ENCODE measurements around the gene ADCY5.

The ADCY5 gene

DNA sequence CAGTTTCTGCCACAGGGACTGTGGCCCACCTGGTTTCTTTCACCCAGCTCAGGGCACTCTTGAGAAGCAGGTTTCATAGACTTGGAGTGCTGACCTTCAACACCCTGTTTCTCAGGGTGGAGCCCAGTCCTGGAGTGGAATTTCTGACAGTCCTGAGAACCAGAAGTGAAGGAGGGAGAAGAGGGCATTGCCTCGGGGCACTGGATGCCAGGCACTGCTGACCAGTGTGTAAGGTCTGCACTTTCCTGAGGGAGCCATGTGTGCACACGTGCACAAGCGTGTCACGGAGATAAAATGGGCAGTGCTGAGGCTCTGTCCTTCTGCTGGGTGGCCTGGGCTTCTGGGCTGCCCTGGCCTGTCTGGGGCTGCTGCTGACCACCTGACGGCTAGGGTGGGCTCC is 128.7 kb downstream of the ADCY5 start:
- no peak for DNase-seq

DNA sequence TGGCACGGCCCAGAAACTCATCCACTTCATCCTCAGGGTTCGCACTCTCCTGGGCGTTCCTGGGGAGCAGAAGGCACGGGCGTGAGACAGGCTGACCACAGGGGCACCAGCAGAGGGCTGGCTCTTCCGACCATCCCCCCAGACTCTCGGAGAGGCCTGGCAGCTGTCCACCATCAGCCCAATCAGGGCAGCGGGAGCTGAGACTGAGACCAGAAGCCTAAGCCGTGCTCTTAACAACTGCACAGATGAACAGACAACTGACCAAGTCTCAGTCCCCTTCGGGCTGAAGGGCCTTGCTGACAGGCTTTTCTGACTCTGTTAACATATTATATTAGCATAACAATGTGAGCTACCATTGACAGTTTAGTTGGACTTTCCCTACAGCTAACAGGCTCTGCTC is 129.1 kb downstream of the ADCY5 start:
- no peak for DNase-seq

DNA sequence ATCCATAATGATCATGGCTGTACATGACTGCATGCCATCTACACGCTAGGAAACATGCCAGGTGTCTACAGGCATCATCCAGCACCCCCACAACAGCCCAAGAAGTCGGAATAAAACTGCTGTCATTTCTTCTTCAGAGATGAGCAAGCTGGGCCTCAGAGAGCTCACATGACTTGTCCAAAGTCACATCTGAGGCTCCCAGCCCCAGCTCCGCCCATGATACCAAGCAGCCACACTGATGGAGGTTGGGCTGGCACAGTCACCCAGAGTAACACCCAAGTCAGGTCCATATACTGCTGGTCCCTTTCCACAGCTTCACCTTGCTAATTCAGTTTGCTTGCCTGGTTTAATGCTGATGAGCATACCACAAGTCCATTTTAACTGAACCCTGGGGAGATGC is 130.5 kb downstream of the ADCY5 start:
- no peak for DNase-seq

DNA sequence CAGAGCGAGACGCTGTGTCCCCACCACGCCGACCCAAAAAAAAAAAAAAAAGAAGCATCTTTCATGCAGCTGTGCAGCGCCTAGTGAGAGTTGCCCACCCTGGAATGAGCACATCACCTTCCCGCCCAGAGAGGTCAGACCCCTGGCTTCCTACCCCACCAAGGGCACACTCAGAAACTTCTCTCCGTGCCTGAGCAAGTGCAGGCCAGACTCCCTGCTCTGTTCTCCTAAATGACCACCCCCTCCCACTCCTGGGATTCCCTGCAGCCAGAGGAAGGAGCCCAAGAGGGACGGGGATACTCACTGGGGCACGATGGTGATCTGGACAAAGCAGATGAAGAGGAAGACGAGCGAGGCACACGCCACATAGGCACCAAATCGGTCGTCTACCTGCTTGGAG is 131.2 kb downstream of the ADCY5 start:
- DNase-seq = no peak

DNA sequence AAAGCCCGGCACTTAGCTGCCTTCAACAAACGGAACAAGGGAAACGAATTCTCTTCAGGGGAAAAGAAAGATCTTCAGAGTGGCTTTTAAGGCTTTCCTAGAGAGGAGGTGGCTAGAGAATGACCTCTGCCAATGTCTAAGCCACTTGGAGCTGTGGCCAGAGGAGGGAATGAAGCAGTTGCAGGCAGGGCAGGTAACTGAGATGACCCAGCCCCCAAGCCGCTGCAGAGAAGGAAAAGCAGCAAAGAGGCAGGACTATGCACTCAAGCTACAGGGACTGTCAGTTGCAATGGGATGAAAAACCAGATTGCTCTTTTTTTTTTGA is 133.7 kb downstream of the ADCY5 start:
- no peak for DNase-seq

DNA sequence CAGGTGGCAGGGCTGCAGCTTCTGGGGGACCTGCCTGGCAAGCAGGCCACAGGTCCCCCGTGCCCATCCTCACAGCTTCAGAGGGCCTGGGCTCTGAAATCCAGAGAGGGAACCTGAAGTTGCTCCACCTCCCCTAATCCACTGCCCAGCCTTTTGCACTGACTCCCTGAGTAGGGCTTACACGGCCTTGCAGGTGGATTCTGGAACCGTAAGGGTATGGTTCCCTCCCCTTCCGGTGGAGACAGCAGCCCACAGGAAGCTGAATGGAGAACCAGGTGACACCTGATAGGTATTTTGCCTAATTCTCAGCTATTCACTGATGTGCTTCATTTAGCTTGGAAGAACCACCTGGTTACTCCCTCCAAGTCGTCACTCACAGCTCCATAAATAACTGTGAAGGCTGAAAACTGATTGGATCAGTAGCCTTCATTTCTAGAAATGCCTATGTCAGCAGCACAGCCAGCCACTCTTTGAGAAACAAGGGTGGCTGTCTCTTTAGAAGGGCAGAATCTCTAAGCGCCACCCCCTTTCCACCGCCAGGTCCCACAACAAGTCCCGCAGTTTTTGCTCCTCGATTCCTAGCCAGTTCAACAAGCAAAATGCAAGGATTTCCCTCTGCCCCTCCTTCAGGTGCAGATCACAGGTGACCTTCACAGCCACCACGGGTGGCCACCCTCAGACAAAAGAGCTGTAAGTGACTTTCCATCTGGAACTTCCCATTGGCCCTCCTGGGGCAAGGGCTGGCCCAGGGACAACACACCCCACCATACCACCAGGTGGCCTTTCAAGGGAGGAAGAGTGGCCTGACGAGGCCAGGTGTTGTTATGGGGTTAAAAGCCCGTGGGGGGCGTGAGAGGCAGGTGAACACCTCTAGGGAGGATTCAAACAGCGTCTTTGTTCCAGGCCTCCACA is 134.3 kb downstream of the ADCY5 start:
- DNase-seq = no peak

DNA sequence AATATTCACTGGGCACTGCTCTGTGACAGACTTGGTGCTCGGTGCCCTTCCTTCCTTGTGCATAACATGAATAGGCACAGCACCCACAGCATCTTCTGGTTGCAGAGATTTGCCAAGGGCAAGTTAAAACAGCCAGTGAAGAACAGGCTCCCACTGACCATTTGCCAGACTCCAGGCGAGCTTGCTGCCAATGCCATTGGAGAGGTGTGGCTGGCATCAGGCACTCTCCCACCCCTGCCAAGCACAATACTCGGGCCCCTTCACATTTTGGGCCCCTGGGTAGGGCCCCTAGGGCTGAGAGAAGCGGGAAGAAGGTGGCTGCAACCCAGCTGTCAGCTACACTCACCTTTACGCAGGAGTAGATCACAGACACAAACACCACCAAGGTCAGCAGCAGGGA is 135.0 kb downstream of the ADCY5 start:
- no peak for DNase-seq

DNA sequence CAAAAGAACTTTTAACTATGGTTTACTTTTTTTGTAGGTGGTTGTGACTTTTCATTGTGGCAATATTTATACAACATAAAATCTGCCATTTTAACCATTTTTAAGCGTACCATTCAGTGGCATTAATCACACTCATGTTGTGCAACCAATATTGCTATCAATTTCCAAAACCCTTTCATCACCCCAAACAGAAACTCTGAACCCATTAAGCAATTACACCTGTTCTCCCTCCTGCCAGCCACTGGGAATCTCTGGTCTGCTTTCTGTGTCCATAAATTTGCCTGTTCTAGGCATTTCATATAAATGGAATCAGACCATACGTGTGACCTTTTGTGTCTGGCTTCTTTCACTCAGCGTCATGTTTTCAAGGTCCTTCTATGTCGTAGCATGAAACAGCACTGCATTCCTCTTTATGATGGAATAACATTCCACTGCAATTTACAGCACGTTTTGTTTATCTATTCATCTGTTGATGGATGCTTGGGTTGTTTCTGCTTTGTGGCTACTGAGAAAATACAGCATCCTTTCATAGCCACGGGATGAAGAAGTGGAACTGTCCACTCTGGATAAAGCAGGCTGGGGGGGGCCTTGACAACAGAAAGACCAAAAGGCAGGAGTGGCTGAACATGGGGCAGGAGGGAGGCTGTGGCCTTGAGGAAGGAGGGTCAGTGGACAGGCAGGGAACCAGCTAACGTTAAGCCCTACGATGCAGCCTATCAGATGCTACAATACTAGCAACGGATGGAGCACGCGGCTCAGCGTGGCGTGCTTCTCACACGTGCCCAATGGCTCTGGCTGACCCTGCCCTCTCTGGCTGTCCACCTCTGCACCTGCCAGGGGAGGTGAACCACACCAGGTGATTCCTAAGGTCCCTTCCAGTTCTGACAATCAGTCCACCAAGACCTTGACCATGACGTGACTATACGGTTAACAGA is 136.3 kb downstream of the ADCY5 start:
- no peak for DNase-seq

DNA sequence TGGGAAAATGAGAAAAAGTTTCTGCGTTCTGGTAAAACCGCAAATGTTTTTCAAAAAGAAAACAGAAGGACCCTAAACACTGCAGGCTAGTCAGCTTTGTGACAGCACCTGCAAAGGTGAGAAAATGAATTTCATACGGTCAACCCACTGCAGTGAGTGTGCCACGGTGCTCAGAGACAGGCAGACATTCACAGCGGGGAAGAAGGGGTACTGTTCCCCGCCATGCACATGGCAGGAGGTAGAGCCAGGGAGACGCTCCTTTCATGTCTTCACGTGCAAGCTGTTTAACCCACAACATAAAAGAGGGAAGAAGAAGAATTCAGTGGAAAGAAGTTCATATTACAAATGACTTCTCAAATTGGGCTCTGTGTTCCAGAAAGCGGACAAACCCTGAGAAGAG is 137.7 kb downstream of the ADCY5 start:
- no peak for DNase-seq

DNA sequence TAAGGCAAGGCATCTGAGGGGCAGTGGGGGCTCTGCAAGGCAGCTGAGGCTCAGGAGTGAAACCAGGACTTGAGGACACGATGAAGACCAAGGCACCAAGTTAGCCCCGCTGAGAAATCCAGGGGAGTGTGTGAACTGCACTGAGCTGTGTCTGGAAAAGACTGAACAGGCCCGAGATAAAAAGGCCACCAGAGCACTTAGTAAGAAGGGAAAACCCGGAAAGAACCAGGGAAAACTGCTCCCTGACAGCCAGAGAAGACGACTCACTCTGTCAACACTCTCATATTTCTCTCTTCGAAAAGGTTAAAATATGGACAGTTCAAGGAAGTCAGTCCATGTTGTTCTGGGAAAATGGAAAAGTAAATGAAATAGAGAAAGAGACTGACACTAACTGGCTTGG is 138.1 kb downstream of the ADCY5 start:
- no peak for DNase-seq

DNA sequence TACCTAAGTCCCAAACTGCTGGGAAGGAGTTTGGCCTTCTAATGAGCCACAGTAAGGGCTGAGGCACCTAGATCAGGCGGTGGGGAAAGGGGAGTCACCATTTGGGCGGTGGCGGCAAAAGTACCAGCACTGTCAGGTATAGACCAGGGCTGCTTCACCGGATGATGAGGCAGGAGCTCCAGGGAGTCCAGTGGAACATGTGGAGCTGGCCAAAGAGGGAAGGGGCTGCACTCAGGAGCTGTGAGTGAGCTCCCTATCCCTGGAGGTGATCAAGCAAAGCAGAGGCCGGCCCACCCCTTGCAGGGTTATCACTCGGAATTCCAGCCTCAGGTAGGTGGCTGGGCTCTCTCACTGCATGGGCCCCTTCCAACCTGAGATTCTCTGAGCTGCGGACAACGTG is 138.7 kb downstream of the ADCY5 start:
- no peak for DNase-seq

DNA sequence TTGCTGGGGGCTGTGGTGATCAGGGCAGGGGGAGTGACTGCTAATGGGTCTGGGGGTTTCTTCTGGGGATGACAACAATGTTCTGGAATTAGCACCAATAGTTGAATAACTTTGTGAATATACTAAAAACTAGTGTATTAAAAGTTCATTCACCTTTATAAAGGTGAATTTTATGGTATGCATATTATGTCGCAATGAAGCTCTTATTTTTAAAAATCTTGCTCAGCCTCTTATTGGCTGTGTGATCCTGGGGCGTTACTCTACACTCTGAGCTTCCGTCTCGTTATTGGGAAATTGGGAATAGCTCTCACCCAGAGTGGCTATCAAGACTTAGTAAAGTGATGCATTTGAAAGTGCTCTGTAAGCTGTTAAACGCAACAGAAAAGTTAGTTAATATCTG is 141.8 kb downstream of the ADCY5 start:
- no peak for DNase-seq

DNA sequence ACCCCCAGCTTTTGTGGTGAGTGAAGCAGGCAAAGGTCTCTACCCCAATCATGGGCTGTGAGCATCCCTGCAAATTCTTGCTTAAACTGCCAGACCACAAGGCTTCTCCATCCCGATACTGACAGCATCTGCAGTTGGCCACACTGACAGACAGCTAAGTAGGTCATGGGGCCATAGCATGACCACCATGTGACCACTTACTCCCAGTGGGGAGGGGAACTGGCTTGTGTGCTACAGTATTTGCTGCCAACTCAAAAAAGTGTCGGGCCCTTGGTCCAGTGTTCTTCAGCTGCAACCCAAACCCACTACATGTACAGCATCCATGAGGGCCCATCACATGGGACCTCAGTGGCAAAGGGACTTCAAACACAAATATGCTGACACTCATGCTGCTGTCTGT is 143.7 kb downstream of the ADCY5 start:
- DNase-seq = no peak

DNA sequence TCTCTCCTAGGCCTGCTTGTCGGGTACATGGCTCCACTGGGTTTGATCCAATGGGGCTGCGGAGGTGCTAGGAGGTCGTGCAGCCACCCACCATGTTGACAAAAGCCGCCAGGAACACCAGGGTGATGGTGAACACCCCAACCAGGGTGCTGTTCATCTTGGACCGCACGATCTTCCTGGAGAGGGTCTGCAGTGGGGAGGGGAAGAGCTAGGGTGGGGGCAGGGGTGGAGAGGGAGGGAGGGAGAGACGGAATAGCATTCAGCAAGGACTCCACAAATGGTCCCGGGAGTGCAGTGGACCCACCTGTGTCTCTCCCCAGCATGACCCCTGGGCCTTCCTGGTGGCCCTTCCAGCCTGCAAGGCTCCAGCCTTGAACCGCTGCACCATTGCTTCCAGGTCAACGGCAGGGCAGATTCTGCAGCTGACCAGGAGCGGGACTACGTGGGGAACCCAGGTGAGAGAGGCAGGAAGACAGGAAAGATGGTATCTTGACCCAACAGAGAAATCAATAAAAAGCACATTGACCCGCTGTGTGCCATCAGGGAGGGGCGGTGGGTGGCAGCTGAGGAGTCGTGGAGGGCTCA is 144.8 kb downstream of the ADCY5 start:
- DNase-seq = no peak

DNA sequence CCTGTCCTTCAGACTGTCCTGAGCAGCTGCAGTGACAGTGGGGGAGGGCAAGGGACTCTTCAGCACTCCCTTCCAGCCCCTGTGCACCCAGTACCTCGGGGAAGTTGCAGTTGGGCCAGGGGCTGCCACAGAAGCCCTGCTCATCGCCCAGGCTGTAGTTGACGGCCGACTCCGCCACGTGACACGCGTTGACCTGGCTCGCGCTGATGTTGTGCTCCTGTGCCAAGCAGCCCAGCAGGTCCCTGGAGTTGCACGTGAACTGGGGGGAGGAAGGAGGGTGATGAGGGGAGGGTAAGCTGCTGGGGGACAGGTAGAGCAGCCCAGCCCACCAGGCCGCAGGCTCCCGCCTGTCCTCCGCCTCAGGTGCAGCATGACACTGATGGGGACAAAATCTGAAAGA is 145.9 kb downstream of the ADCY5 start:
- DNase-seq = no peak

DNA sequence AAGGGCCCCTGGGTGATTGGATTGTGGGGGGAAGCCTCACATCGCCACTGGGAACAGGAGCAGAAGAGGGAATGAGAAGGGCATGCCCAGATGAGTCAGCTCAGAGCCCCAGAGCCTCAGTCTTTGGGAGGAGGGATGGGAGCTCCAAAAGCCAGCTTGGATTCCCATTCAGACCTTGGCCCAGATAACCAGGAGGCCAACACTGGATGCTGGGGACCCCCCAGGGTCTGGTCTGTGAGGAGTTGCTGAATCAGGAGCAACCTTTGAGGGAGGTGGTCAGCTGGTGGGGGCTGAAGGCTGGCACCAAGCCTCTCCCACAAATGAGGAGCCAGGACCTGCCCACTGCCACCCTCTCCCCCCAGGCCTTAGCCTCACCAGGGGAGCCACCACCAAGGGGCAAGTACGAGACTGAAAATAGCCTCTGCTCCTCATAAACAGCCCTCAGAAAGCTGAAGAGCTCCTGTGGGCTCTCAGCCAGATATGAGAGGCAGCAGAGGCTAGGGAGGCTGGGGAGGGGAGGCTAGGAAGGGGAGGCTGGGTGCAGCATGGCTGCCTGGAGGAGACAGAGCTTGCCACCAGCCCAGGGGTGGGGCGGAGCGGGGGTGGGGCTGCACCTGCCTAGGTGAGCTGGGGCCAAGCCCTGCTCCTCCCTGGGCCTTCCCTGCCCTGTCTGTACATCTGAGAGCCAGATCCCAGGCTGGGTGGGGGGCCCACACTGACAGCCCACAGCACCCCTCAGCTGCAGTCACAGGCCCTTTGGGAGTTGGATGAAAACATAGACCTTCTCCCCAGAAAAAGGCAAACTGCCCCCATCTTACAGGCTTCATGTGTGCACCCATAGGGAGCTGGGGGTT is 147.3 kb downstream of the ADCY5 start:
- no peak for DNase-seq

DNA sequence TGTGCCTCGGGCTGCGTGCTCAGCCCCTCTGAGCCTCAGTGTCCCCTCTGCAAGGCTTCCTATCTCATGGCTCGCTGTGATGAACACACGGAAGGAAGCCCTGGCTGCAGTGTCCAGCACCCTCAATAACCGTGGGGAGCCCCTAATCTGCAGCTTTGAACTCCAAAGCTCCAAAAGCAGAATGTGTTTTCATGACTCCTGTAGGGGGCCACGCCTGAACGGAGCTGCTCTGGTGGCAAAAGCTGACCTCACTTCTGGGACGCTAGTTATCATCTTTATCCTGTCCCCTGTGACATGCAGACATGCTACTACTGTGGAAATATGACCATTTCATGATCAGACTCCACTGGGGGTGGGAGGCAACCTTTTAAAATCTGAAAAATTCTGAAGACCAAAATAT is 148.3 kb downstream of the ADCY5 start:
- DNase-seq = no peak

DNA sequence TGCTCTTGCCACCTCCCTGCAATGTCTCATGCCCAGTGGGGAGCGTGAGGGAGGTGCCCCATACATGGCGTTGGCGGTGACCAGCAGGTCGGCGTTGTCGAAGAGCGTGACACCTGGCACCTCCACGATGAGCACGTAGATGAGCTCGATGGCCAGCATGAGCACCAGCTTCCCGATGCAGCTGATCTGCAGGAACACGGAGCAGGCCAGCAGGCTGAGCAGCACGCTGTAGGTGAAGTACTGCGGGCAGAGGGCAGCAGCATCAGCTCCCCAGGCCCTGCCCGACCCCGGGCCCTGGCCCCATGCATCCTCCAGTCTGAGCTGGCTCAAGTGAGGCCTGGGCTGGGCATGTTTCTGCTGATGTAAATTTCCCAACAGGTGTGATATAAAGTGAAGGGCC is 148.8 kb downstream of the ADCY5 start:
- DNase-seq = no peak

DNA sequence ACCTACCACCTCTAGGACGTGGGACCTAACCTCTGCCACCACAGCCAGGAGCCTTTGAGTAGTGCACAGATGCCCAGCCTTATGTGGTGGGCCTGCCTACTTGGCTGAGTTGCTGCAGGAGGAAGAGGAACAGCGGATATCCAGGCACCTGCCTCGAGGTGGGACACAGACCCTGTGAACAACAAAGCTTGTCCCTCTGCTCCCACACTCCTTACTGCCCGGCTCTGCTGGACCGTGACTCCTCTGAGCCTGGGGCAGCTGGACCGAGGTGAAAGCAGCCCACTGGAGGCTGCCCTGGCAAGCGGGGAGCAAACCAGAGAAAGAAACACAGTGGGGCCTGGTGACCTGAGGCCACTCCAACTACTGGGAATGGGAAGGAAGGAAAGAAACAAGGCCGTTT is 149.3 kb downstream of the ADCY5 start:
- DNase-seq = no peak

DNA sequence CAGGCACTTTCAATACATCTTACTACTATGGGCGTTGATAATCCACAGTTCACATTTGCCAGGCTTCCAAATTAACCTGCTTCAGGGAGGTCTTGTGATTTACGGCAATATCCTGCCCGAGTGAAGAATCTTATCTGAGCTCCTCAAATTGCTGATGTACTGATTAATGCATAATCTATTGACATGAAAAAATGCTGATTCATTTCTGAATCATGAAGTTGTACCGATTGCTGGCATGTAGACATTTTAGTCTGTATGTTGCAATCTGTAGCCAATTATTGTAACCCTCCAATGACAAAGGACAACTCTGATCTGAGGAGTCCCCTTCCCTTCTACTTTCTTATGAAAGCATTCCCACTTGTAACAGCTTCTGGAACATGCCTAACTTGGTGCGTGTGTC is 150.0 kb downstream of the ADCY5 start:
- no peak for DNase-seq

DNA sequence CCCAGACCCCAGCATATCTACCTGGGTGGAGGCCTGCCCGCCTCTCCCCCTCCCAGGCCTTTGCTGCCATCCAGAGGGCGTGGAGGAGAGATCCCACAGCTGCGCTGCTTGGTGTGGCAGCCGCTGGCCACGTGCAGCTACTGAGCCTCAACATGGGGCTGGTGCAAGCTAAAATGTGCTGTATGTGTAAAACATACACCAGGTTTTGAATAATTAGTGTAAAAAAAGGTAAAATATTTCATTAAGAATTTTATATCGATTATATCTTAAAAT is 151.3 kb downstream of the ADCY5 start:
- DNase-seq = no peak

DNA sequence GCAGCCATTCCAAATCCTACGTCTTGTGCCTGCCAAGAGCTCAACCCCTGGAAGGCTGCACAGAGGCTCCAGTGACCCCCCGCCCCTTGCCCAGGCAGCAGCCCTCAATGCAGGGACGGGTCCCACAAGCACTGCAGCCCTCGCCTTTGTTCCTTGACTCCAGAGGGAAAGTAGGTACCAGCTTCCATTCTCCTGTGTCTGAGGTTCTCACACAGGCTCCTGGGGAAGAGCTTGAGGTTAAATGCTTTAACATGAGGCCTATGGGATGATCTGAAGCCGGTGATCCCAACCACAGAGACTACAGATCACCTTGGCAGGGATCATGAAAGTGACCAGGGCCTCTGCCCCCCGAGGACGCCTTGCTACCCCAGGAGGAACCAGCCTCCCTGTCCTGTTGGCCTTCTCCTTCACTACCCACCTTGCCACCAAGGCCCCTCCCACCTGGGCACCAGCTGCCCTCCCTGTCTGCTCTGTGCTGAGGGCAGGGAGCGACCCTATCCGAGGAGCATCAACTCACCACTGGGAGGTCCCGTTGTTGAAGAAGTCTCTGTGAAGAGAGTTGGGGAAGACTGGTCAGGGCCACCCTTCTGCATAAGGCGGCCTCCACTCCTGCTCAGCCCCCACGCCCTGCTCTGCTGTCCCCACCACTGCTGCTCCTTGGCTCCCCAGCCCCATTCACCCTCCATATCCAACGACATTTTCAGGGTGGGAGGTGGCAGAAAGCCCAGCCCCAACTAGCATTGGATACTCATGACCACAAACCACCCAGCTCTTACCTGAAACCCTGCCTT is 151.9 kb downstream of the ADCY5 start:
- DNase-seq = no peak
